ENCODE data around the gene PTBP3. TPM values are rescaled to one million over a fixed set of nuclear protein-coding genes. Genes with fewer than 3 reads are reported as not detected.

PTBP3 gene
- total RNA-seq, 2 donors from 2014 or later, result 83.3 to 94.8 TPM

DNA sequence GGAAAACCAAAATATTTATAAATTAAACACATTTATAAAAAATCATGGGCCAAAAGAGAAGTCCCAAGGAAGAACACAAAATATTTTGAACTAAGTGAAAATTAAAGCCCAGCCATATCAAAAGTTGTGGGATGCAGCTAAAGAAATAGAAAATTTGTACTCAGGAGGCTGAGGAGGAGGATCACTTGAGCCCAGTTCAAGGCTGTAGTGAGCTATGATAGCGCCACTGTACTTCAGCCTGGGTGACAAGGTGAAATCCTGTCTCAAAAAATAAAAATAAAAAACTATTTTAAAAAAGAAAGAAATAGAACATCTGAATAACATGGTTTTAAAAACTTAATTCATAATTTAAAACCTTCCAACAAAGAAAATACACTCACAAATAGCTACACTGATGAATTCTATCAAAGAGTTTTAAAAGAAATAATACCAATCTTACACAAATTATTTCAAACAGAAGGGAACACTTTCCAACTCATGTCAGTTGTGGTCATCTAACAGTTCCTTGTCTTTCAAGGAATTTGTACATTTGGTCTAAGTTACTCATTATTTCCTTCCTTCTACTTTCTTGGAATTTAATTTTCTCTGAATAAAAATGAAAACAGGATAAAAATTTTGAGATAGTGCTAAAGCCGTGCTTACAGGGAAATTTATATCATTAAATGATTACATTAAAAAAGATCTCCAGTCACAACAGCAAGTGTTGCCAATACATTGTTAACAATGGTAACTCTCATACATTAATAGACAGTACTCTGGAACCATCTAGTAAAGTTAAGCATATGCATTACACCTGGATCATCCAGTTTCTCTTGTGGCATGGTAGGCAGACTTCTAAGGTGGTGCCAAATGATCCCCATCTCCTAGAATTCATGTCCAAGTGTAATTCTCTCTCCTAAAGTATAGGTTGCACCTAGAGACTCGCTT lies 17.8 kb downstream of the PTBP3 start:
- peaks cover 4% of the 10 kb centered on the region for H3K36me3 ChIP-seq (ENCODE audit: control insufficient read depth, insufficient read depth, low read length)
- no peak overlapping the region for H3K27ac Mint-ChIP-seq
- WGBS, 2 experiments (ENCODE audit: insufficient coverage in 1 of 2, insufficient read length in 1 of 2), result 98 to 100% methylated on average over 1 to 2 of the region's 3 CpGs
- no peaks in the 10 kb centered on the region for H3K9me3 Mint-ChIP-seq
- peaks cover 26% of the 10 kb centered on the region for H3K4me1 Mint-ChIP-seq
- no peak for DNase-seq
- no peak for TF ChIP-seq CTCF (conservative IDR thresholded peaks at IDR 0.05)
- no peaks in the 10 kb centered on the region for H3K9me3 ChIP-seq (ENCODE audit: control insufficient read depth, low read length)
- no peaks in the 10 kb centered on the region for H3K4me1 ChIP-seq (ENCODE audit: control insufficient read depth, insufficient read depth, low read length)
- no peaks in the 10 kb centered on the region for H3K27me3 Mint-ChIP-seq (ENCODE audit: insufficient read depth)
- no peak overlapping the region for H3K4me3 ChIP-seq (ENCODE audit: low read length)
- no peak overlapping the region for H3K9ac ChIP-seq (ENCODE audit: extremely low read depth, low read length, poor library complexity, severe bottlenecking)
- no peaks in the 10 kb centered on the region for H3K27me3 ChIP-seq (ENCODE audit: control insufficient read depth, insufficient read depth, low read length, poor library complexity, severe bottlenecking)
- H3K27ac ChIP-seq (ENCODE audit: low read depth, low read length), result no peak overlapping the region
- H3K36me3 Mint-ChIP-seq (ENCODE audit: low read depth), result peaks cover 2% of the 10 kb centered on the region
- no peak overlapping the region for H3K4me3 Mint-ChIP-seq

DNA sequence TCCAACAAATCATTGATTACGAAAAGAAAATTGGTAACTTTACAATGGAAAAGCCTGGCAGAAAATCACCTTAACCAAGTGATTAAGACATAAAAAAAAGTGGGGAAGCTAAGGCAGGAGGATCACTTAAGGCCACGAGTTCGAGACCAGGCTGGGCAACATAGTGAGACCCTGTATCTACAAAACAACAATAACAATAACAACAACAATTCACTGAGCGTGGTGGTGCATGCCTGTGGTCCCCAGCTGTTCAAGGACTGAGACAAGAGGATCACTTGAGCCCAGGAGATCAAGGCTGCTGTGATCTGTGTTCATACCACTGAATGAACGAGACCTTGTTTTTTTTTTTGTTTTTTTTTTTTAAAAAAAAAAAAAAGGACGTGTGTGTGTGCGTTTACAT lies 21.3 kb downstream of the PTBP3 start:
- no peaks in the 10 kb centered on the region for H3K27me3 ChIP-seq (ENCODE audit: control insufficient read depth, insufficient read depth, low read length, poor library complexity, severe bottlenecking)
- no peak for DNase-seq
- H3K36me3 Mint-ChIP-seq (ENCODE audit: low read depth), result peaks cover 2% of the 10 kb centered on the region
- H3K36me3 ChIP-seq (ENCODE audit: control insufficient read depth, insufficient read depth, low read length), result no peaks in the 10 kb centered on the region
- WGBS, 2 experiments (ENCODE audit: insufficient coverage in 1 of 2, insufficient read length in 1 of 2), result 80 to 97% methylated on average over 1 to 7 of the region's 7 CpGs
- H3K4me3 Mint-ChIP-seq, result no peak overlapping the region
- no peaks in the 10 kb centered on the region for H3K9me3 ChIP-seq (ENCODE audit: control insufficient read depth, low read length)
- H3K27ac ChIP-seq (ENCODE audit: low read depth, low read length), result no peak overlapping the region
- H3K4me1 Mint-ChIP-seq, result peaks cover 48% of the 10 kb centered on the region
- no peak overlapping the region for H3K9ac ChIP-seq (ENCODE audit: extremely low read depth, low read length, poor library complexity, severe bottlenecking)
- H3K9me3 Mint-ChIP-seq, result no peaks in the 10 kb centered on the region
- no peak for TF ChIP-seq CTCF (conservative IDR thresholded peaks at IDR 0.05)
- H3K27ac Mint-ChIP-seq, result no peak overlapping the region
- no peak overlapping the region for H3K4me3 ChIP-seq (ENCODE audit: low read length)
- H3K4me1 ChIP-seq (ENCODE audit: control insufficient read depth, insufficient read depth, low read length), result peaks cover 8% of the 10 kb centered on the region
- H3K27me3 Mint-ChIP-seq (ENCODE audit: insufficient read depth), result no peaks in the 10 kb centered on the region

- H3K9ac ChIP-seq (ENCODE audit: extremely low read depth, low read length, poor library complexity, severe bottlenecking), result no peak overlapping the region
- no peaks in the 10 kb centered on the region for H3K9me3 ChIP-seq (ENCODE audit: control insufficient read depth, low read length)
- H3K27me3 ChIP-seq (ENCODE audit: control insufficient read depth, insufficient read depth, low read length, poor library complexity, severe bottlenecking), result no peaks in the 10 kb centered on the region
- DNase-seq, result no peak
- WGBS, 2 experiments (ENCODE audit: insufficient coverage in 1 of 2, insufficient read length in 1 of 2), result 86 to 93% methylated on average over 3 of the region's 3 CpGs
- no peak overlapping the region for H3K4me3 Mint-ChIP-seq
- peaks cover 8% of the 10 kb centered on the region for H3K4me1 ChIP-seq (ENCODE audit: control insufficient read depth, insufficient read depth, low read length)
- peaks cover 2% of the 10 kb centered on the region for H3K36me3 Mint-ChIP-seq (ENCODE audit: low read depth)
- no peaks in the 10 kb centered on the region for H3K27me3 Mint-ChIP-seq (ENCODE audit: insufficient read depth)
- H3K9me3 Mint-ChIP-seq, result no peaks in the 10 kb centered on the region
- no peak for TF ChIP-seq CTCF (conservative IDR thresholded peaks at IDR 0.05)
- H3K4me1 Mint-ChIP-seq, result peaks cover 47% of the 10 kb centered on the region
- no peak overlapping the region for H3K4me3 ChIP-seq (ENCODE audit: low read length)
- H3K27ac ChIP-seq (ENCODE audit: low read depth, low read length), result no peak overlapping the region
- no peak overlapping the region for H3K27ac Mint-ChIP-seq
- H3K36me3 ChIP-seq (ENCODE audit: control insufficient read depth, insufficient read depth, low read length), result no peaks in the 10 kb centered on the region
These were observed 21.9 kb downstream of the PTBP3 start for GRCh38 chr9:112311497-112311896.
